ENCODE results near the gene TAF13. TPM values are rescaled to one million over a fixed set of nuclear protein-coding genes. Genes with fewer than 3 reads are reported as not detected.

Gene TAF13
- total RNA-seq, 1 experiment from 2014 or later: 20.6 TPM

- intact Hi-C loops (cut with micrococcal nuclease; ENCODE audit: unreplicated experiment): no loop called here
- CTCF ChIA-PET: no interaction called here
- no peak for TF ChIP-seq CTCF (IDR thresholded peaks at IDR 0.05; ENCODE audit: unreplicated experiment)
- Mint-ChIP-seq H3K36me3 (ENCODE audit: insufficient read depth, unreplicated experiment) (no peaks in the 10 kb centered on the region), H3K4me1 (ENCODE audit: low read depth, unreplicated experiment) (no peaks in the 10 kb centered on the region), H3K9me3 (ENCODE audit: low read depth, unreplicated experiment) (no peaks in the 10 kb centered on the region), H3K27me3 (ENCODE audit: unreplicated experiment) (no peaks in the 10 kb centered on the region), H3K4me3 (ENCODE audit: low read depth, unreplicated experiment) (no peak overlapping the region), H3K27ac (ENCODE audit: unreplicated experiment) (no peak overlapping the region)
- no peak for DNase-seq
- no TSS peak for BruUV-seq (replicated peaks)
Measured at GRCh38 chr1:109084563-109085517, 9.0 kb upstream of the TAF13 start.

- no peaks in the 10 kb centered on the region for H3K9me3 Mint-ChIP-seq (ENCODE audit: low read depth, unreplicated experiment)
- no TSS peak for BruUV-seq (replicated peaks)
- H3K36me3 Mint-ChIP-seq (ENCODE audit: insufficient read depth, unreplicated experiment): no peaks in the 10 kb centered on the region
- DNase-seq: no peak
- H3K27ac Mint-ChIP-seq (ENCODE audit: unreplicated experiment): no peak overlapping the region
- H3K4me3 Mint-ChIP-seq (ENCODE audit: low read depth, unreplicated experiment): no peak overlapping the region
- H3K27me3 Mint-ChIP-seq (ENCODE audit: unreplicated experiment): no peaks in the 10 kb centered on the region
- TF ChIP-seq CTCF (IDR thresholded peaks at IDR 0.05; ENCODE audit: unreplicated experiment): no peak
- no peaks in the 10 kb centered on the region for H3K4me1 Mint-ChIP-seq (ENCODE audit: low read depth, unreplicated experiment)
- CTCF ChIA-PET: no interaction called here
- intact Hi-C loops (cut with micrococcal nuclease; ENCODE audit: unreplicated experiment): no loop called here
Measured at GRCh38 chr1:109083923-109084322, 8.1 kb upstream of the TAF13 start.

- CTCF ChIA-PET: no interaction called here
- Mint-ChIP-seq H3K4me3 (ENCODE audit: low read depth, unreplicated experiment) (no peak overlapping the region), H3K27me3 (ENCODE audit: unreplicated experiment) (no peaks in the 10 kb centered on the region), H3K9me3 (ENCODE audit: low read depth, unreplicated experiment) (no peaks in the 10 kb centered on the region), H3K27ac (ENCODE audit: unreplicated experiment) (no peak overlapping the region), H3K4me1 (ENCODE audit: low read depth, unreplicated experiment) (no peaks in the 10 kb centered on the region), H3K36me3 (ENCODE audit: insufficient read depth, unreplicated experiment) (no peaks in the 10 kb centered on the region)
- no TSS peak for BruUV-seq (replicated peaks)
- no peak for TF ChIP-seq CTCF (IDR thresholded peaks at IDR 0.05; ENCODE audit: unreplicated experiment)
- intact Hi-C loops (cut with micrococcal nuclease; ENCODE audit: unreplicated experiment): no loop called here
- no peak for DNase-seq
Measured at GRCh38 chr1:109083501-109083900, 7.7 kb upstream of the TAF13 start.

DNA sequence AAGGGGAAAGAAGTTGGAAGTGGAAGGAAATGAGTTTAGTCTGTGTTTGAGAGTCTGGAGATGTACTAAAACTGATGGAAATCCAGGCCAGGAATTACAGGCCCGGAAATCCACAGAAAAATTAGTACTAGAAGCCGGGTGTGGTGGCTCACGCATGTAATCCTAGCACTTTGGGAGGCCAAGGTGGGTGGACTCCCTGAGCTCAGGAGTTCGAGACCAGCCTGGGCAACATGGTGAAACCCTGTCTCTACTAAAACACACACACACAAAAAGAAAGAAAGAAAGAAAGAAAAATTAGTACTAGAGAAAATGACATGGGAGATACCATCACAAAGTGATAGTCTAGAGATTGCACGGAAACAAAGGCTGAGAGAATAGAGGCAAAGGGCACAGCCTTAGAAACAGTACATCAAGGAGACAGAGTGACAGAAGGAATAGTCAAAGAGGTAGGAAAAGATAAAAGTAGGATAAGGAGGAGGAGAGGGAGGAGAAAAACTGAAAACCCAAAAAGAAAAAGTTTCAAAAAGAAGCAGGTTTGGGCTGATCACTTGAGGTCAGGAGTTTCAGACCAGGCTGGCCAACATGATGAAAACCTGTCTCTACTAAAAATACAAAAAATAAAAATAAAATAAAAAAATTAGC lies 4.8 kb upstream of the TAF13 start:
- H3K36me3 Mint-ChIP-seq (ENCODE audit: insufficient read depth, unreplicated experiment): peaks cover 7% of the 10 kb centered on the region

More for the DNA sequence above, 4.8 kb upstream of the TAF13 start:
- no peak for DNase-seq
- intact Hi-C loops (cut with micrococcal nuclease; ENCODE audit: unreplicated experiment): no loop called here
- H3K4me3 Mint-ChIP-seq (ENCODE audit: low read depth, unreplicated experiment): no peak overlapping the region
- no TSS peak for BruUV-seq (replicated peaks)
- no peaks in the 10 kb centered on the region for H3K27me3 Mint-ChIP-seq (ENCODE audit: unreplicated experiment)
- no peaks in the 10 kb centered on the region for H3K4me1 Mint-ChIP-seq (ENCODE audit: low read depth, unreplicated experiment)
- no peak for TF ChIP-seq CTCF (IDR thresholded peaks at IDR 0.05; ENCODE audit: unreplicated experiment)
- no peak overlapping the region for H3K27ac Mint-ChIP-seq (ENCODE audit: unreplicated experiment)
- no peaks in the 10 kb centered on the region for H3K9me3 Mint-ChIP-seq (ENCODE audit: low read depth, unreplicated experiment)
- CTCF ChIA-PET: no interaction called here

Data from Calu3 (cell line).